B cell (primary cell): ENCODE data around the gene SCAMP3. TPM values are rescaled to one million over a fixed set of nuclear protein-coding genes. Genes with fewer than 3 reads are reported as not detected.

Experiments used
- ATAC-seq: fragments of 200-7000 bp; cut with Tn5 transposase; one replicate; pipeline ENCODE4 v1.10.0; 2021; ENCODE audit warnings: low read depth, mild to moderate bottlenecking, moderate number of reproducible peaks, moderate library complexity
- CTCF ChIA-PET: fragments of 350-600 bp; sonication (Branson Sonifier 250); formaldehyde crosslinking; loops from one replicate; lab custom pipeline; 2021; ENCODE audit warnings: antibody characterized with exemption, inconsistent platforms; lab: Charles Lee
- POLR2A ChIA-PET: fragments of 350-600 bp; sonication (Branson Sonifier 250); formaldehyde crosslinking; loops from one replicate; lab custom pipeline; 2021; ENCODE audit warnings: antibody characterized with exemption; lab: Charles Lee
- DNase-seq: peaks from one replicate; pipeline ENCODE4 v3.0.0; 2013
- H2AFZ ChIP-seq: 2 replicates; pipeline ENCODE4 v1.6.1; 2012; ENCODE audit warnings: mild to moderate bottlenecking, low read depth, low read length; ENCODE audit not compliant: insufficient read depth, poor library complexity, severe bottlenecking
- H3K27ac ChIP-seq, 2 donors: 1 replicate in 1 of 2; 2 replicates in 1 of 2; pipeline ENCODE4 v1.5.1; 2012 to 2013; ENCODE audit warnings: low read length in 2 of 2, mild to moderate bottlenecking in 2 of 2, moderate library complexity in 1 of 2
- H3K27me3 ChIP-seq, 4 experiments: fragments of 200-600 bp in 1 of 4; sonication (generic) in 1 of 4; replicated peaks in 1 of 4; 1 replicate in 2 of 4; 2 replicates in 2 of 4; pipeline versions ENCODE4 v1.6.1 to v1.7.0; 2013 to 2016; ENCODE audit warnings: low read length in 3 of 4, mild to moderate bottlenecking in 2 of 4, mixed read lengths in 1 of 4, moderate library complexity in 1 of 4; ENCODE audit not compliant: insufficient read depth in 4 of 4, control insufficient read depth in 3 of 4; ENCODE audit errors: control extremely low read depth in 1 of 4
- H3K36me3 ChIP-seq, 2 experiments: replicated peaks in 1 of 2; 1 replicate in 1 of 2; 2 replicates in 1 of 2; pipeline versions ENCODE4 v1.6.1 to v1.7.1; 2013; ENCODE audit warnings: low read length in 1 of 2; ENCODE audit not compliant: insufficient read depth in 2 of 2, control insufficient read depth in 1 of 2; ENCODE audit errors: control extremely low read depth in 1 of 2, extremely low read depth in 1 of 2
- H3K4me1 ChIP-seq, 2 donors: fragments of 200-600 bp in 1 of 2; sonication (generic) in 1 of 2; 1 replicate in 1 of 2; 2 replicates in 1 of 2; pipeline versions ENCODE4 v1.5.1 to v1.6.1; 2013 to 2017; ENCODE audit warnings: low read length in 2 of 2; ENCODE audit not compliant: control insufficient read depth in 2 of 2, insufficient read depth in 2 of 2
- H3K4me2 ChIP-seq: replicated peaks from 2 replicates; pipeline ENCODE3; 2012; ENCODE audit warnings: mild to moderate bottlenecking, low read depth, low read length; ENCODE audit not compliant: poor library complexity, severe bottlenecking
- H3K4me3 ChIP-seq, 5 experiments: fragments of 200-600 bp in 1 of 5; sonication (generic) in 1 of 5; 1 replicate in 3 of 5; 2 replicates in 2 of 5; pipeline versions ENCODE4 v1.5.1 to v1.7.0; 2011 to 2016; ENCODE audit warnings: low read length in 4 of 5, mild to moderate bottlenecking in 4 of 5, low read depth in 2 of 5, control low read depth in 1 of 5, moderate library complexity in 1 of 5; ENCODE audit not compliant: insufficient read depth in 1 of 5; ENCODE audit errors: control extremely low read depth in 1 of 5, extremely low read depth in 1 of 5
- H3K79me2 ChIP-seq: fragments of 200-600 bp; sonication (generic); one replicate; pipeline ENCODE4 v1.6.0; 2016; ENCODE audit warnings: low read length; ENCODE audit not compliant: control insufficient read depth, insufficient read depth
- H3K9ac ChIP-seq: fragments of 200-600 bp; sonication (generic); 2 replicates; pipeline ENCODE4 v1.6.1; 2017; ENCODE audit warnings: mild to moderate bottlenecking, low read length, moderate library complexity
- H3K9me3 ChIP-seq, 3 donors: one replicate each; pipeline versions ENCODE4 v1.6.1 to v1.7.1; 2013; ENCODE audit warnings: low read length in 2 of 3; ENCODE audit not compliant: control insufficient read depth in 2 of 3, insufficient read depth in 1 of 3; ENCODE audit errors: control extremely low read depth in 1 of 3
- H4K20me1 ChIP-seq: 2 replicates; pipeline ENCODE4 v1.6.0; 2012; ENCODE audit warnings: mild to moderate bottlenecking, low read length; ENCODE audit not compliant: insufficient read depth, control insufficient read depth, poor library complexity, severe bottlenecking
- H3K27ac Mint-ChIP-seq: one replicate; pipeline ENCODE4 v1.8.0; 2021; ENCODE audit warnings: mixed read lengths
- H3K27me3 Mint-ChIP-seq: one replicate; pipeline ENCODE4 v1.8.0; 2021; ENCODE audit warnings: mixed read lengths
- H3K4me1 Mint-ChIP-seq: one replicate; pipeline ENCODE4 v1.8.0; 2021; ENCODE audit warnings: mixed read lengths
- H3K4me3 Mint-ChIP-seq: one replicate; pipeline ENCODE4 v1.8.0; 2021; ENCODE audit warnings: mixed read lengths
- H3K9me3 Mint-ChIP-seq: one replicate; pipeline ENCODE4 v1.8.0; 2022; ENCODE audit warnings: mixed read lengths; ENCODE audit not compliant: insufficient read depth
- CTCF ChIP-seq: fragments of 200-600 bp; IDR thresholded peaks from one replicate; pipeline ENCODE4 v1.8.0; 2022; ENCODE audit warnings: antibody characterized with exemption, mild to moderate bottlenecking
- EZH2 ChIP-seq: IDR thresholded peaks from 2 replicates; pipeline ENCODE4 v1.6.1; 2012; ENCODE audit warnings: borderline replicate concordance, low read depth, mild to moderate bottlenecking, moderate library complexity, low read length; ENCODE audit not compliant: insufficient read depth, poor library complexity, severe bottlenecking
- WGBS: methylation state at CpG from one replicate; pipeline ENCODE4 v1.1.5; 2013; ENCODE audit warnings: missing lambda C conversion rate; ENCODE audit not compliant: insufficient coverage; 5-methylcytosine and 5-hydroxymethylcytosine counted together
- intact Hi-C: fragments of 100-400 bp; cut with micrococcal nuclease; formaldehyde crosslinking; loops from one replicate; pipeline ENCODE4 v1.10.0; 2022
- polyA plus RNA-seq: library from polyadenylated mRNA; depleted of rRNA; stranded (reverse); fragments of >200 nt; gene quantifications from 2 replicates; pipeline ENCODE4 v1.2.3, GENCODE V29; 2012
- total RNA-seq, 2 donors: library from RNA; stranded (reverse); fragments of 120-200 nt in 1 of 2; gene quantifications; 1 replicate in 1 of 2; 2 replicates in 1 of 2; pipeline versions ENCODE4 v1.2.3 to v1.2.4, GENCODE V29; 2013 to 2022

Gene SCAMP3
- total and polyA plus RNA-seq, 2 donors (not counting 1 experiment from before 2014, with no cell fraction given) = 79.8 to 107 TPM

GRCh38 chr1:155287987-155288543, 25.9 kb upstream of the SCAMP3 start:
- H3K4me1 ChIP-seq = no peaks in the 10 kb centered on the region
- ATAC-seq = no peak
- no peak overlapping the region for H3K27ac ChIP-seq
- H2AFZ ChIP-seq = no peak overlapping the region
- H3K4me3 ChIP-seq = no peak overlapping the region
- no peaks in the 10 kb centered on the region for H3K79me2 ChIP-seq
- no peaks in the 10 kb centered on the region for H3K27me3 ChIP-seq
- no peak for TF ChIP-seq EZH2
- TF ChIP-seq CTCF = no peak
- no peak overlapping the region for H3K4me2 ChIP-seq
- no peaks in the 10 kb centered on the region for H3K9me3 ChIP-seq
- no peak for DNase-seq
- Mint-ChIP-seq H3K4me1 (no peaks in the 10 kb centered on the region), H3K9me3 (no peaks in the 10 kb centered on the region), H3K27ac (no peak overlapping the region), H3K27me3 (peaks cover 5% of the 10 kb centered on the region), H3K4me3 (no peak overlapping the region)
- intact Hi-C loops = no loop called here
- no peaks in the 10 kb centered on the region for H3K36me3 ChIP-seq
- ChIA-PET POLR2A (no interaction called here), CTCF (no interaction called here)
- 95% methylated on average over 21 of the region's 21 CpGs for WGBS
- no peak overlapping the region for H3K9ac ChIP-seq
- no peaks in the 10 kb centered on the region for H4K20me1 ChIP-seq

- POLR2A ChIA-PET = no interaction called here
- no peak overlapping the region for H3K27ac Mint-ChIP-seq
- Histone ChIP-seq H3K4me3 (no peak overlapping the region), H3K9me3 (no peaks in the 10 kb centered on the region), H3K79me2 (no peaks in the 10 kb centered on the region), H3K9ac (no peak overlapping the region), H3K4me2 (no peak overlapping the region), H4K20me1 (no peaks in the 10 kb centered on the region), H3K27ac (no peak overlapping the region), H2AFZ (no peak overlapping the region), H3K27me3 (no peaks in the 10 kb centered on the region), H3K4me1 (no peaks in the 10 kb centered on the region), H3K36me3 (no peaks in the 10 kb centered on the region)
- no peaks in the 10 kb centered on the region for H3K9me3 Mint-ChIP-seq
- CTCF ChIA-PET = no interaction called here
- H3K4me1 Mint-ChIP-seq = no peaks in the 10 kb centered on the region
- TF ChIP-seq EZH2 (no peak), CTCF (no peak)
- no peak for DNase-seq
- peaks cover 3% of the 10 kb centered on the region for H3K27me3 Mint-ChIP-seq
- 94% methylated on average over 1 of the region's 2 CpGs for WGBS
- ATAC-seq = no peak
- intact Hi-C loops = no loop called here
- no peak overlapping the region for H3K4me3 Mint-ChIP-seq
These were observed 24.4 kb upstream of the SCAMP3 start for GRCh38 chr1:155286544-155286943.
